Coronary artery (tissue), 2 donors: ENCODE measurements around the gene ST6GALNAC2.
"Not testable (repeated sequence)": the region's sequence is repeated elsewhere in the genome, so short reads cannot be mapped to it uniquely, and the experiment has no call there.

Source experiments
- DNase-seq: peaks from one replicate; pipeline ENCODE4 v3.0.0-alpha.2; 2017; ENCODE audit warnings: low spot score
- H3K27ac ChIP-seq, 2 donors: fragments of 200-600 bp; sonication (generic); one replicate each; pipeline ENCODE4 v1.5.1; 2016 to 2019
- H3K4me3 ChIP-seq: fragments of 200-600 bp; sonication (generic); 2 replicates; pipeline ENCODE4 v1.5.1; 2016; ENCODE audit warnings: mild to moderate bottlenecking, moderate library complexity
- TF ChIP-seq, protein P1 (sequence below): fragments of 200-600 bp; sonication (generic); IDR thresholded peaks from one replicate; pipeline ENCODE4 v1.5.1; 2019; ENCODE audit warnings: antibody characterized with exemption

ST6GALNAC2 gene

GRCh38 chr17:76529224-76530094 lies 56.2 kb downstream of the ST6GALNAC2 start:
- Histone ChIP-seq H3K4me3 (peak overlapping the region; percentile 42), H3K27ac (peak overlapping the region; percentile 90 to 91)
- TF ChIP-seq, protein P1, sequence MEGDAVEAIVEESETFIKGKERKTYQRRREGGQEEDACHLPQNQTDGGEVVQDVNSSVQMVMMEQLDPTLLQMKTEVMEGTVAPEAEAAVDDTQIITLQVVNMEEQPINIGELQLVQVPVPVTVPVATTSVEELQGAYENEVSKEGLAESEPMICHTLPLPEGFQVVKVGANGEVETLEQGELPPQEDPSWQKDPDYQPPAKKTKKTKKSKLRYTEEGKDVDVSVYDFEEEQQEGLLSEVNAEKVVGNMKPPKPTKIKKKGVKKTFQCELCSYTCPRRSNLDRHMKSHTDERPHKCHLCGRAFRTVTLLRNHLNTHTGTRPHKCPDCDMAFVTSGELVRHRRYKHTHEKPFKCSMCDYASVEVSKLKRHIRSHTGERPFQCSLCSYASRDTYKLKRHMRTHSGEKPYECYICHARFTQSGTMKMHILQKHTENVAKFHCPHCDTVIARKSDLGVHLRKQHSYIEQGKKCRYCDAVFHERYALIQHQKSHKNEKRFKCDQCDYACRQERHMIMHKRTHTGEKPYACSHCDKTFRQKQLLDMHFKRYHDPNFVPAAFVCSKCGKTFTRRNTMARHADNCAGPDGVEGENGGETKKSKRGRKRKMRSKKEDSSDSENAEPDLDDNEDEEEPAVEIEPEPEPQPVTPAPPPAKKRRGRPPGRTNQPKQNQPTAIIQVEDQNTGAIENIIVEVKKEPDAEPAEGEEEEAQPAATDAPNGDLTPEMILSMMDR, result no peak
- DNase-seq, result peak; percentile 89

DNA sequence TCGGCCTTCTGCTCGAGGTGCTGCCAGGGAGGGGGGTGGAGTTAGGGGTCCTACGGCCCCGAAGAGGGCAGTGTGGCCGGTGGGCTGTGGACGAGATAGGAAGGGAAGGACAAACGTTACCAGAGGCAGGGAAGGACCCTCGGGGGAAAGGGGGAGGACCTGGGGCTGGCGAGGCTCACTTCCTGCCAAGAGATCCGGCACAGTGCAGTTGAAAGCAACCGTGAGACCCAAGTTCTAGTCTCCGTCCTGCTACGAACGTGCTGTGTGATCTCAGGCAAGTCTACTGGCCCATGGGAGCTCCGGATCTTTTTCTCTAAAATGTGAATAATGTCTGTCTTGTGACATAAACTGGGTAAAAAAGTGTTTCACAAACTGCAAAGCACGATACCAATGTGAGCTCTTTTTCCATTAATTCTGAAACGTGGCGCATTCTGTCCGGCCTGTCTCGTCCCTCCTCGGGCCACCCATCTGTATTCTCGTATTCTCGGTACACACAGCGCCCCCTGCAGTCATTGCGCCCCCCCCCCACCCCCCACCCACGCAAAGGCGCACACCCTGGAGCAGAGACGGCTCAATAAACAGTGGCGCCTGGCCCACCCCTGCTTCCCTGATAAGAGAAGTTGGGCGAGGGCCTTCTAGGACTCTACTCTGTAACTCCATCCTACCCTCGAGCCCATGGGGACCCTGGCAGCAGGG lies 57.0 kb downstream of the ST6GALNAC2 start:
- peak overlapping the region; percentile 42 for H3K4me3 ChIP-seq
- H3K27ac ChIP-seq, result peak overlapping the region; percentile 90 to 91
- TF ChIP-seq, protein P1, result no peak
- no peak for DNase-seq

DNA sequence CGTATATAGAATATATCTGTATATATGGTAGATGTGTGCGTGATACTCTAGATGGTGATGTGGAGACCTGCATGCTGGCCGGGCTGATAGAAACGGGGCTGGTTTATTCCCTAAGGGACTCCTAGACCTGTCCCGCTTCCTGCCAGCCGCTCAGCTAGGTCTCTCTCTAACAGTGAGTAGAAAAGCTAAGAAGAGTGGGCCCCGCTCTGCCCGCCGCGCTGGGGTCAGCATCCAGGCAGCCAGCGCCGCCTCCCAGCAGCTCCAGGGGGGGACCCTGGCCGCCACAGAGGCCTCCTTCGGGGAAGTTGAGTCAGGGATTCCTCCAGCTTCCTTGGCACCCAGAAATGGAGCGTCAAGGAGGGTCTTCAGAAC lies 57.5 kb downstream of the ST6GALNAC2 start:
- DNase-seq, result no peak
- H3K27ac ChIP-seq, result peak overlapping the region; percentile 90 to 91
- peak overlapping the region; percentile 16 for H3K4me3 ChIP-seq
- TF ChIP-seq, protein P1, result no peak

DNA sequence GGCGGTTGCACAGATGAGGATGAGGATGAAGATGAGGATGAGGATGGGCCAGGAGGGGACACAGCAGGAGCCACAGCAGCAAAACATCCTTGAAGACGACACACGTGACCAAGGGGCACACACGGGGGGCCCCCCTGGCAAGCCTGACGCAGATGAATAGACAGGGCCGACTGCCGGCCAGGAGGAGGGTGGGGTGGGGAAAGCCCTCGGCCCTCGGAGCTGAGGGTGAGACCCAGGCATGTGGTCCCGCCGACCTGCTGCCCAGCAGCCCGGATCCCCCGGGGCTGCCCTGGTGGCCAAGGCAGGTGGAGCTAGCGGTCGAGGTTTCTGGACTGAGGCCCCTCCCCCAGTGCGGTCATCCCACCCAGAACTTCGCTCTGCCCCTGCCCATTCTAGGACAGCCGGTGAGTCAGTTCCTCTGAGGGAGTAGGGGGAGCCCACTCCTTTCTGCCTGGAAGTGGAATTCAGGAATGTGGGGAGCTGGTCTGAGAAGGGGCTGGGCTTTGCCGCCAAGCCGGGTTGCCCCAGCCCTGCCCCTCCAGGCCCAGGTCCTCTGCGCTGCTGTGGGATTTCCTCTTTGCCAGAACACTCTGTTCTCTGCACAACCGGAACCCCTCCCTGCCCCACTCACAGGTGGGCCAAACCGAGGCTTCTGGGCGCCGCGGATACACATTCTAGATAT lies 58.1 kb downstream of the ST6GALNAC2 start:
- Histone ChIP-seq H3K27ac (peak overlapping the region; percentile 80 to 91), H3K4me3 (no peak overlapping the region)
- DNase-seq, result no peak
- TF ChIP-seq, protein P1, result no peak

- H3K4me3 ChIP-seq, DNase-seq: not testable (repeated sequence)
- H3K27ac ChIP-seq, result peak overlapping the region; percentile 80 to 91
Measured at GRCh38 chr17:76527016-76527415, 58.6 kb downstream of the ST6GALNAC2 start.

GRCh38 chr17:76525513-76525833 lies 60.2 kb downstream of the ST6GALNAC2 start:
- not testable (repeated sequence) for DNase-seq, H3K4me3 ChIP-seq
- peak overlapping the region in 1 of 2 donors; percentile 51 for H3K27ac ChIP-seq

DNA sequence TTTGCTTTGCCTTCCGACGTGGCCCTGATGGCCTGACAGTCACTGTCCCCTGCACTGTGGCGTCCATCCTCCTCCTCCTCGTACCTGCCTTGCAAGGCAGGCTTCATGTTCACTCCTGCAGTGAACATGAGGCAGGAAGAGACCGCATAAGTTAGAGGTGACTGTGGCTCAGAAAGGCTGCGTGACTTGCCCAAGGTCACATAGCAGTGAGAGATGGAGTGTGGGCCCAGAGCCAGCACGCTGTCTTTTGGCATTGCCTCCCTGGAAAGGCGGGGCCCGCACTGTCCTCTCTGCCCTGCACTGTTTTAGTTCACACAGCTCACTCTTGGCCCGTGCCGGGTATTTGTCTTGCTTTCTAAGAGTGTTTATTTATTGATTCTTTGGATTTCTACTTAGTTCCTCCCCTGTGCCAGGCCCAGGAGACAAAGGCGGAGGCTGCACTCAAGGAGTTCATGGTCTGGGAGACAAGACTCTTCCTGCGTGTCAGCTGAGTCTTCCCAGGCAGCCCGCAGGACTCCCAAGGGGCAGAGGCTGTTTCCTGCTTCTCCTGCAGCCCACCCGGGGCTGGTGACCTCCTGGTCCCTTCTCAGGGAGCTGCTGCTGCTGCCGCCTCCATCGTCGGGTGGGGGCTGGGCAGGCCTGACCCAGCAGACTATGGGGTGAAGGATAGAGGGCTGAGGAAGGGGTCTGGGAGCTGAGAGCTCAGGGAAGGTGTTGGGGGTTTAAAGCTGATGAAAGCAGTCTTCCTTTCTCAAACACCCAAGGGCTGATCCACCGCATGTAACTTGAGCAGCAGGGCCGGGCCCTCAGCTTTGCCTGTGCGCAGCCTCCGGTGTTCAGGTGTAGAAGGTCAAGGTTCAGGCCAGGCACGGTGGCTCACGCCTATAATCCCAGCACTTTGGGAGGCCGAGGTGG lies 60.8 kb downstream of the ST6GALNAC2 start:
- Histone ChIP-seq H3K27ac (peak overlapping the region in 1 of 2 donors; percentile 51), H3K4me3 (no peak overlapping the region)
- TF ChIP-seq, protein P1, result no peak
- no peak for DNase-seq
